MV-4-11 (cell line): ENCODE measurements around the gene IPP.
"Not testable (repeated sequence)": the region's sequence is repeated elsewhere in the genome, so short reads cannot be mapped to it uniquely, and the experiment has no call there.

ENCODE experiments used
- DNase-seq: peaks from one replicate; lab custom pipeline; 2025; lab: John Stamatoyannopoulos, UW

The IPP gene

GRCh38 chr1:45684402-45684801 is 66.1 kb downstream of the IPP start:
- no peak for DNase-seq

- no peak for DNase-seq
Observed at GRCh38 chr1:45682942-45683341, 67.5 kb downstream of the IPP start.

GRCh38 chr1:45679123-45679522 is 71.3 kb downstream of the IPP start:
- DNase-seq, result no peak

- no peak for DNase-seq
Observed at GRCh38 chr1:45678489-45678888, 72.0 kb downstream of the IPP start.

- no peak for DNase-seq
Observed at GRCh38 chr1:45677751-45678245, 72.7 kb downstream of the IPP start.

- DNase-seq, result not testable (repeated sequence)
Observed at GRCh38 chr1:45676553-45676952, 73.9 kb downstream of the IPP start.

- no peak for DNase-seq
Observed at GRCh38 chr1:45674478-45674877, 76.0 kb downstream of the IPP start.

GRCh38 chr1:45673956-45674355 is 76.5 kb downstream of the IPP start:
- DNase-seq, result no peak

- DNase-seq, result no peak
Observed at GRCh38 chr1:45669859-45670655, 80.4 kb downstream of the IPP start.

- DNase-seq, result no peak
Observed at GRCh38 chr1:45669379-45669778, 81.1 kb downstream of the IPP start.

GRCh38 chr1:45668526-45668925 is 81.9 kb downstream of the IPP start:
- no peak for DNase-seq

GRCh38 chr1:45667321-45668111 is 82.9 kb downstream of the IPP start:
- no peak for DNase-seq

- DNase-seq, result no peak
Observed at GRCh38 chr1:45666836-45667235, 83.6 kb downstream of the IPP start.

GRCh38 chr1:45660336-45660735 is 90.1 kb downstream of the IPP start:
- DNase-seq, result no peak

GRCh38 chr1:45659222-45659621 is 91.2 kb downstream of the IPP start:
- no peak for DNase-seq

GRCh38 chr1:45658171-45658570 is 92.3 kb downstream of the IPP start:
- no peak for DNase-seq

- DNase-seq, result no peak
Observed at GRCh38 chr1:45656573-45657226, 93.8 kb downstream of the IPP start.

GRCh38 chr1:45654540-45655280 is 95.7 kb downstream of the IPP start:
- DNase-seq, result peak; percentile 47
